Measurements from ENCODE around the gene CCDC88B.

CCDC88B gene

GRCh38 chr11:64361659-64362058 is 21.7 kb downstream of the CCDC88B start:
- no peak for TF ChIP-seq CTCF (conservative IDR thresholded peaks at IDR 0.05; ENCODE audit: low read length)

GRCh38 chr11:64362339-64362738 is 22.3 kb downstream of the CCDC88B start:
- H3K4me3 ChIP-seq (ENCODE audit: low read length) = no peak overlapping the region
- no peak for TF ChIP-seq CTCF (conservative IDR thresholded peaks at IDR 0.05; ENCODE audit: low read length)
- no peak for DNase-seq (ENCODE audit: low read depth)

More at GRCh38 chr11:64361659-64362058, 21.7 kb downstream of the CCDC88B start:
- H3K4me3 ChIP-seq (ENCODE audit: low read length) = no peak overlapping the region
- no peak for DNase-seq (ENCODE audit: low read depth)

GRCh38 chr11:64364435-64364834 is 24.4 kb downstream of the CCDC88B start:
- no peak for TF ChIP-seq CTCF (conservative IDR thresholded peaks at IDR 0.05; ENCODE audit: low read length)
- H3K4me3 ChIP-seq (ENCODE audit: low read length) = no peak overlapping the region
- no peak for DNase-seq (ENCODE audit: low read depth)

- DNase-seq (ENCODE audit: low read depth) = no peak
- H3K4me3 ChIP-seq (ENCODE audit: low read length) = no peak overlapping the region
- TF ChIP-seq CTCF (conservative IDR thresholded peaks at IDR 0.05; ENCODE audit: low read length) = no peak
Observed at GRCh38 chr11:64364911-64365310, 24.9 kb downstream of the CCDC88B start.

- peak; percentile 6 for DNase-seq (ENCODE audit: low read depth)
- TF ChIP-seq CTCF (conservative IDR thresholded peaks at IDR 0.05; ENCODE audit: low read length) = no peak
- no peak overlapping the region for H3K4me3 ChIP-seq (ENCODE audit: low read length)
Observed at GRCh38 chr11:64366751-64367150, 26.7 kb downstream of the CCDC88B start.

GRCh38 chr11:64367931-64368672 is 28.1 kb downstream of the CCDC88B start:
- TF ChIP-seq CTCF (conservative IDR thresholded peaks at IDR 0.05; ENCODE audit: low read length) = no peak
- no peak overlapping the region for H3K4me3 ChIP-seq (ENCODE audit: low read length)
- no peak for DNase-seq (ENCODE audit: low read depth)

- no peak for TF ChIP-seq CTCF (conservative IDR thresholded peaks at IDR 0.05; ENCODE audit: low read length)
- no peak overlapping the region for H3K4me3 ChIP-seq (ENCODE audit: low read length)
Observed at GRCh38 chr11:64368673-64369074, 28.7 kb downstream of the CCDC88B start.

More at GRCh38 chr11:64368673-64369074, 28.7 kb downstream of the CCDC88B start:
- DNase-seq (ENCODE audit: low read depth) = no peak
